ENCODE results near the gene TPRG1L. TPM values are rescaled to one million over a fixed set of nuclear protein-coding genes. Genes with fewer than 3 reads are reported as not detected.

Gene TPRG1L
- total RNA-seq, 6 experiments from 2014 or later: 51.8 to 63.5 (median 58.0) TPM

- no peak overlapping the region for H3K4me3 Mint-ChIP-seq
- no peak for DNase-seq
- no peak for TF ChIP-seq CTCF (IDR thresholded peaks at IDR 0.05)
- H3K27ac Mint-ChIP-seq: no peak overlapping the region
- H3K9me3 Mint-ChIP-seq: no peaks in the 10 kb centered on the region
- no peaks in the 10 kb centered on the region; the same call in none of the 2 replicates for H3K27me3 Mint-ChIP-seq (ENCODE audit: insufficient read depth)
- peaks cover 4% of the 10 kb centered on the region; the same call in 1 of the 2 replicates for H3K36me3 Mint-ChIP-seq (ENCODE audit: low read depth)
- H3K4me1 Mint-ChIP-seq (ENCODE audit: low read depth): peaks cover 10% of the 10 kb centered on the region
Measured at GRCh38 chr1:3630161-3630611, 5.4 kb downstream of the TPRG1L start.

GRCh38 chr1:3630914-3631313, 6.1 kb downstream of the TPRG1L start:
- H3K4me1 Mint-ChIP-seq (ENCODE audit: low read depth): peaks cover 5% of the 10 kb centered on the region
- no peak overlapping the region for H3K27ac Mint-ChIP-seq
- DNase-seq: no peak
- H3K9me3 Mint-ChIP-seq: no peaks in the 10 kb centered on the region
- no peak overlapping the region for H3K4me3 Mint-ChIP-seq
- no peaks in the 10 kb centered on the region; the same call in none of the 2 replicates for H3K27me3 Mint-ChIP-seq (ENCODE audit: insufficient read depth)
- TF ChIP-seq CTCF (IDR thresholded peaks at IDR 0.05): no peak
- peaks cover 4% of the 10 kb centered on the region; the same call in 1 of the 2 replicates for H3K36me3 Mint-ChIP-seq (ENCODE audit: low read depth)

- H3K4me3 Mint-ChIP-seq: no peak overlapping the region
- DNase-seq: no peak
- H3K9me3 Mint-ChIP-seq: no peaks in the 10 kb centered on the region
- H3K27me3 Mint-ChIP-seq (ENCODE audit: insufficient read depth): no peaks in the 10 kb centered on the region; the same call in none of the 2 replicates
- no peak overlapping the region for H3K27ac Mint-ChIP-seq
- H3K36me3 Mint-ChIP-seq (ENCODE audit: low read depth): peaks cover 4% of the 10 kb centered on the region; the same call in 1 of the 2 replicates
- no peaks in the 10 kb centered on the region for H3K4me1 Mint-ChIP-seq (ENCODE audit: low read depth)
- no peak for TF ChIP-seq CTCF (IDR thresholded peaks at IDR 0.05)
Measured at GRCh38 chr1:3631320-3632260, 6.8 kb downstream of the TPRG1L start.

GRCh38 chr1:3632298-3632697, 7.5 kb downstream of the TPRG1L start:
- no peaks in the 10 kb centered on the region for H3K4me1 Mint-ChIP-seq (ENCODE audit: low read depth)
- H3K27me3 Mint-ChIP-seq (ENCODE audit: insufficient read depth): no peaks in the 10 kb centered on the region; the same call in none of the 2 replicates
- peaks cover 7% of the 10 kb centered on the region; the same call in 1 of the 2 replicates for H3K36me3 Mint-ChIP-seq (ENCODE audit: low read depth)
- H3K9me3 Mint-ChIP-seq: no peaks in the 10 kb centered on the region
- TF ChIP-seq CTCF (IDR thresholded peaks at IDR 0.05): no peak
- H3K27ac Mint-ChIP-seq: no peak overlapping the region
- DNase-seq: no peak
- H3K4me3 Mint-ChIP-seq: no peak overlapping the region

- no peaks in the 10 kb centered on the region for H3K4me1 Mint-ChIP-seq (ENCODE audit: low read depth)
- DNase-seq: no peak
- H3K27ac Mint-ChIP-seq: no peak overlapping the region
- no peak overlapping the region for H3K4me3 Mint-ChIP-seq
- no peaks in the 10 kb centered on the region for H3K9me3 Mint-ChIP-seq
- H3K27me3 Mint-ChIP-seq (ENCODE audit: insufficient read depth): no peaks in the 10 kb centered on the region; the same call in none of the 2 replicates
- H3K36me3 Mint-ChIP-seq (ENCODE audit: low read depth): peaks cover 7% of the 10 kb centered on the region; the same call in 1 of the 2 replicates
- no peak for TF ChIP-seq CTCF (IDR thresholded peaks at IDR 0.05)
Measured at GRCh38 chr1:3632716-3633343, 8.0 kb downstream of the TPRG1L start.
